Osteocyte (in vitro differentiated cells): ENCODE data around the gene XXYLT1. TPM values are rescaled to one million over a fixed set of nuclear protein-coding genes. Genes with fewer than 3 reads are reported as not detected.

Source experiments
- DNase-seq: peaks from one replicate; pipeline ENCODE4 v3.0.0; 2021; ENCODE audit warnings: mixed read lengths; ENCODE audit not compliant: unreplicated experiment; ENCODE audit errors: extremely low spot score
- H3K27ac Mint-ChIP-seq: one replicate; pipeline ENCODE4 v1.8.0; 2021; ENCODE audit warnings: mild to moderate bottlenecking, mixed read lengths; ENCODE audit not compliant: unreplicated experiment
- H3K27me3 Mint-ChIP-seq: one replicate; pipeline ENCODE4 v1.8.0; 2021; ENCODE audit warnings: mixed read lengths; ENCODE audit not compliant: unreplicated experiment
- H3K36me3 Mint-ChIP-seq: one replicate; pipeline ENCODE4 v1.8.0; 2021; ENCODE audit warnings: mixed read lengths; ENCODE audit not compliant: unreplicated experiment
- H3K4me1 Mint-ChIP-seq: one replicate; pipeline ENCODE4 v1.8.0; 2021; ENCODE audit warnings: mixed read lengths; ENCODE audit not compliant: unreplicated experiment
- H3K4me3 Mint-ChIP-seq: one replicate; pipeline ENCODE4 v1.8.0; 2021; ENCODE audit warnings: mild to moderate bottlenecking, moderate library complexity, mixed read lengths; ENCODE audit not compliant: unreplicated experiment
- H3K9me3 Mint-ChIP-seq: one replicate; pipeline ENCODE4 v1.8.0; 2021; ENCODE audit warnings: mixed read lengths; ENCODE audit not compliant: unreplicated experiment
- CTCF ChIP-seq: fragments of 200-600 bp; sonication (generic); IDR thresholded peaks from 2 replicates; pipeline ENCODE4 v1.5.0; 2021; ENCODE audit warnings: antibody characterized with exemption, mild to moderate bottlenecking, moderate library complexity
- total RNA-seq: library from RNA; stranded (reverse); gene quantifications from 2 replicates; pipeline ENCODE4 v1.2.1, GENCODE V29; 2021

The XXYLT1 gene
- total RNA-seq, 1 donor from 2014 or later: 35.8 TPM

GRCh38 chr3:195148549-195148948 lies 122.4 kb downstream of the XXYLT1 start:
- DNase-seq: no peak
- Mint-ChIP-seq H3K4me3 (no peak overlapping the region), H3K4me1 (peaks cover 35% of the 10 kb centered on the region), H3K36me3 (no peaks in the 10 kb centered on the region), H3K9me3 (no peaks in the 10 kb centered on the region), H3K27me3 (no peaks in the 10 kb centered on the region), H3K27ac (no peak overlapping the region)
- TF ChIP-seq CTCF: no peak

GRCh38 chr3:195147649-195148080 lies 123.3 kb downstream of the XXYLT1 start:
- DNase-seq: no peak
- H3K36me3 Mint-ChIP-seq: no peaks in the 10 kb centered on the region
- H3K4me1 Mint-ChIP-seq: peaks cover 26% of the 10 kb centered on the region
- H3K9me3 Mint-ChIP-seq: no peaks in the 10 kb centered on the region
- H3K27me3 Mint-ChIP-seq: no peaks in the 10 kb centered on the region
- no peak overlapping the region for H3K27ac Mint-ChIP-seq
- TF ChIP-seq CTCF: no peak
- no peak overlapping the region for H3K4me3 Mint-ChIP-seq

GRCh38 chr3:195146131-195146530 lies 124.8 kb downstream of the XXYLT1 start:
- DNase-seq: no peak
- no peak overlapping the region for H3K4me3 Mint-ChIP-seq
- no peaks in the 10 kb centered on the region for H3K36me3 Mint-ChIP-seq
- H3K4me1 Mint-ChIP-seq: peaks cover 14% of the 10 kb centered on the region
- H3K27ac Mint-ChIP-seq: no peak overlapping the region
- H3K9me3 Mint-ChIP-seq: peaks cover 5% of the 10 kb centered on the region
- no peaks in the 10 kb centered on the region for H3K27me3 Mint-ChIP-seq
- TF ChIP-seq CTCF: no peak

GRCh38 chr3:195145579-195145978 lies 125.4 kb downstream of the XXYLT1 start:
- Mint-ChIP-seq H3K9me3 (peaks cover 10% of the 10 kb centered on the region), H3K27ac (no peak overlapping the region), H3K36me3 (peaks cover 3% of the 10 kb centered on the region), H3K27me3 (no peaks in the 10 kb centered on the region), H3K4me3 (no peak overlapping the region), H3K4me1 (peaks cover 9% of the 10 kb centered on the region)
- no peak for TF ChIP-seq CTCF
- no peak for DNase-seq

- H3K4me3 Mint-ChIP-seq: no peak overlapping the region
- H3K4me1 Mint-ChIP-seq: peaks cover 3% of the 10 kb centered on the region
- TF ChIP-seq CTCF: no peak
- peaks cover 3% of the 10 kb centered on the region for H3K36me3 Mint-ChIP-seq
- DNase-seq: no peak
- no peak overlapping the region for H3K27ac Mint-ChIP-seq
- no peaks in the 10 kb centered on the region for H3K27me3 Mint-ChIP-seq
- H3K9me3 Mint-ChIP-seq: peaks cover 10% of the 10 kb centered on the region
Measured at GRCh38 chr3:195143221-195143620, 127.7 kb downstream of the XXYLT1 start.
